ENCODE data around the gene NEURL4. TPM values are rescaled to one million over a fixed set of nuclear protein-coding genes. Genes with fewer than 3 reads are reported as not detected.

The NEURL4 gene
- total and polyA plus RNA-seq, 2 experiments from 2014 or later, result 6.3 to 42.3 TPM

GRCh38 chr17:7304179-7304578 is 25.0 kb downstream of the NEURL4 start (continued):
- no peak for TF ChIP-seq CTCF (conservative IDR thresholded peaks at IDR 0.05; ENCODE audit: low read depth in 2 of 2)
- no peak for TF ChIP-seq POLR2AphosphoS5 (IDR thresholded peaks at IDR 0.05; ENCODE audit: low read depth)
- no peak for TF ChIP-seq JUNB (IDR thresholded peaks at IDR 0.05; ENCODE audit: unreplicated experiment)
- TF ChIP-seq EZH2 (IDR thresholded peaks at IDR 0.05; ENCODE audit: low read depth, unreplicated experiment), result no peak
- TF ChIP-seq EZH2phosphoT487 (IDR thresholded peaks at IDR 0.05; ENCODE audit: unreplicated experiment), result no peak
- TF ChIP-seq REST (IDR thresholded peaks at IDR 0.05; ENCODE audit: unreplicated experiment), result no peak
- no peak for TF ChIP-seq ZNF114 (CRISPR knock-in tag; IDR thresholded peaks at IDR 0.05)

- Histone ChIP-seq H3F3A (replicated peaks; ENCODE audit: low read depth) (peaks cover 23% of the 10 kb centered on the region), H3K36me3 (ENCODE audit: insufficient read depth) (no peaks in the 10 kb centered on the region), H3K4me1 (ENCODE audit: insufficient read depth) (peaks cover 21% of the 10 kb centered on the region), H3K4me2 (peak overlapping the region; percentile 91), H3K27ac (ENCODE audit: low read depth) (no peak overlapping the region), H3K9me2 (ENCODE audit: insufficient read depth) (no peaks in the 10 kb centered on the region), H2AFZ (peak overlapping the region; percentile 87), H4K20me1 (replicated peaks; ENCODE audit: insufficient read depth) (peaks cover 4% of the 10 kb centered on the region; the same call in 1 of the 2 replicates), H3K4me3 (peak overlapping the region; percentile 40), H3K27me3 (ENCODE audit: insufficient read depth) (peaks cover 18% of the 10 kb centered on the region), H3K79me2 (replicated peaks; ENCODE audit: insufficient read depth) (no peaks in the 10 kb centered on the region)
- ATAC-seq, result peak; percentile 28
- Mint-ChIP-seq H3K36me3 (ENCODE audit: low read depth) (no peaks in the 10 kb centered on the region; the same call in 2 of the 3 replicates), H3K4me3 (peak overlapping the region; percentile 76), H3K27me3 (ENCODE audit: insufficient read depth, low read depth, poor library complexity) (peaks cover 34% of the 10 kb centered on the region), H3K27ac (no peak overlapping the region), H3K4me1 (peaks cover 23% of the 10 kb centered on the region), H3K9me3 (peaks cover 9% of the 10 kb centered on the region; the same call in 1 of the 3 replicates)
- peak; percentile 94 for DNase-seq (ENCODE audit: low spot score)
- TF ChIP-seq STAT1 (IDR thresholded peaks at IDR 0.05; ENCODE audit: unreplicated experiment) (no peak), ZNF462 (CRISPR knock-in tag; IDR thresholded peaks at IDR 0.05) (no peak), ETS1 (IDR thresholded peaks at IDR 0.05) (0 out of 2 replicates have a peak, but pooled peaks have one; percentile 28), EZH2 (IDR thresholded peaks at IDR 0.05; ENCODE audit: low read depth, unreplicated experiment) (no peak)
These were observed 32.8 kb downstream of the NEURL4 start for GRCh38 chr17:7296189-7296861.

All from GM23338 (cell line).